Measurements from ENCODE around the gene PLLP.

- TF ChIP-seq CTCF (conservative IDR thresholded peaks at IDR 0.05; ENCODE audit: low read length): no peak
- no peak for TF ChIP-seq EZH2phosphoT487 (IDR thresholded peaks at IDR 0.05; ENCODE audit: borderline replicate concordance)
Measured at GRCh38 chr16:57273826-57274225, 10.6 kb downstream of the PLLP start.
